Measurements from ENCODE around the gene TNFAIP8L2.
"Not testable (repeated sequence)": the region's sequence is repeated elsewhere in the genome, so short reads cannot be mapped to it uniquely, and the experiment has no call there.

The TNFAIP8L2 gene

DNA sequence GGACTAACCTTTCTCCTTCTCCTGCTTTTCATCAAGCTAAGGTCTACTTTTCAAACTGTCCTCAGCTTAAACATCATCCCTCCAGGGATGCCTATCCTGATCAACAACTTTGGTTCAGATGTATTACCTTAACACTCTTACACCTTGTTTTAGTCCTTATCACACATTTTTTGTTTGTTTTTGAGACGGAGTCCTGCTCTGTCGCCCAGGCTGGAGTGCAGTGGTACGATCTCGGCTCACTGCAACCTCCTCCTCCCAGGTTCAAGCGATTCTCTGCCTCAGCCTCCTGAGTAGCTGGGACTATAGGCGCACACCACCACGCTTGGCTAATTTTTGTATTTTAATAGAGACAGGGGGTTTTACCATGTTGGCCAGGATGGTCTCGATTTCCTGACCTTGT, 32.2 kb downstream of the TNFAIP8L2 start:
- not testable (repeated sequence) for FAIRE-seq; DNase-seq (ENCODE audit: low spot score)

DNA sequence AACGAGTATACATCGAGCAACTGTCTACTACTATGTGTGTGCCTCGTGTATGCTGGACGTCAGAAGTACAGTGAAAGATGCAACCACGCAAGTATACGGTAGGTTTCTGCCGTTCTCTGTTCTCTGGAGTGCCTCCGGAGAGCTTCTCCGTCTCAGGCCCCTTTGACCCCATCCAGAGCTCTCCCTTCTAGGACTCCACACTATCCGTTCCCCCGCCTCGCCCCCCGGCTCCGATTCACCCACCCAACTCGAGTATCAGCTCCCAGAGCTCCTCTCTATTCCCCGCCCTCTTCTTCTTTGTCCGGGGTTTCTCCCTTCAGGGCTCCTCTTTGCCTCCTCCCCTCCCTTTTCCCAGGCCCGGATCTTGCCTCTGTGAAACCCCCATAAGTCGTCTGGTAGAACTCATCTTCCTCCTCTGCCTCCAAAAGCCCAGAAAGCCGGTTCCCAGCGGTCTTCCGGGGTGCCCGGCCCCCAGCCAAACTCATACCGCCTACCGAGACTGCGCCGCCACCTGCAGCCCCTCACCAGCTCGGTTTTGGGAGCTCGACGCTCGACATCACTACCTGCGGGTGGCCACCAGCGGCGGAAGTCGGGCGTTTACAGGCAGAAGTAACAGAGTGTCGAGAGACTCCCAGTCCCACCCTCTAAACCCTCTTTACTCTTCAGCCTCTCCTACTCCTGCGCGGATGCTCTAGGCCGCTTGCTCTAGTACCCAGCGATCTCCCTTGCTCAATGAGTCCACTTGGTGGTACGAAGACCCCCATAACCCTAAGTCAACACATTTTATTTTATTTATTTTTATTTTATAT, 33.4 kb downstream of the TNFAIP8L2 start, which contains the start of gene VPS72:
TSS of gene VPS72 (minus strand) at position 561 of the 809 bp plus-strand sequence. CDS start at position 485, 76 bp downstream.
- no peak for FAIRE-seq
- peak; percentile 92 for DNase-seq (ENCODE audit: low spot score)

DNA sequence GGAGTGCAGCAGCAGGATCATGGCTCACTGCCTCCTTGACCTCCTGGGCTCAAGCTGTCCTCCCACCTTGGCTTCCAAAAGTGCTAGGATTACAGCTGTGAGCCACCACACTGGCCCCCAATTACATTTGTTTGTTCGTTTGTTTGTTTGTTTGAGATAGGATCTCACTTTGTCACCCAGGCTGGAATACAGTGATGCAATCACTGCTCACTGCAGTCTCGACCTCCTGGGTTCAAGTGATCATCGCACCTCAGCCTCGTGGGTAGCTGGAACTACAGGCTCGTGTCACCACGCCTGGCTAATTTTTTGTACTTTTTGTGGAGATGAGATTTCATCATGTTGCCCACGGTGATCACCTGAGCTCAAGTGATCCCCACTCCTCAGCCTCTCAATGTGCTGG, 35.6 kb downstream of the TNFAIP8L2 start:
- DNase-seq (ENCODE audit: low spot score) (no peak), FAIRE-seq (no peak)

DNA sequence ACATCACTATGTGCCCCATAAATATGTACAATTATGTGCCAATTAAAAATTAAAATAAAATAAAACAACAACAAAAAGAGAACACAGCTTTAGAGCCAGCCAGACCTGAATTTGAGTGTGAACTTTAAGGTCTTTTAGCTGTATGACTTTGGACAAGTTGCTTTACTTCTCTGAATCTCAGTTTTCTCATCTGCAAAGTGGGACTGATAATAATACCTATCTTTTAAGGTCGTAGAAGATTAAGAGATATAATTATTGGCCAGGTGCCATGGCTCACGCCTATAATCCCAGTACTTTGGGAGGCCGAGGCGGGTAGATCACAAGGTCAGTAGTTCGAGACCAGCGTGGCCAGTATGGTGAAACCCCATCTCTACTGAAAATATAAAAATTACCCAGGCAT, 36.9 kb downstream of the TNFAIP8L2 start:
- no peak for FAIRE-seq
- no peak for DNase-seq (ENCODE audit: low spot score)

- FAIRE-seq (no peak), DNase-seq (ENCODE audit: low spot score) (no peak)
Measured at GRCh38 chr1:151193856-151194255, 37.4 kb downstream of the TNFAIP8L2 start.

DNA sequence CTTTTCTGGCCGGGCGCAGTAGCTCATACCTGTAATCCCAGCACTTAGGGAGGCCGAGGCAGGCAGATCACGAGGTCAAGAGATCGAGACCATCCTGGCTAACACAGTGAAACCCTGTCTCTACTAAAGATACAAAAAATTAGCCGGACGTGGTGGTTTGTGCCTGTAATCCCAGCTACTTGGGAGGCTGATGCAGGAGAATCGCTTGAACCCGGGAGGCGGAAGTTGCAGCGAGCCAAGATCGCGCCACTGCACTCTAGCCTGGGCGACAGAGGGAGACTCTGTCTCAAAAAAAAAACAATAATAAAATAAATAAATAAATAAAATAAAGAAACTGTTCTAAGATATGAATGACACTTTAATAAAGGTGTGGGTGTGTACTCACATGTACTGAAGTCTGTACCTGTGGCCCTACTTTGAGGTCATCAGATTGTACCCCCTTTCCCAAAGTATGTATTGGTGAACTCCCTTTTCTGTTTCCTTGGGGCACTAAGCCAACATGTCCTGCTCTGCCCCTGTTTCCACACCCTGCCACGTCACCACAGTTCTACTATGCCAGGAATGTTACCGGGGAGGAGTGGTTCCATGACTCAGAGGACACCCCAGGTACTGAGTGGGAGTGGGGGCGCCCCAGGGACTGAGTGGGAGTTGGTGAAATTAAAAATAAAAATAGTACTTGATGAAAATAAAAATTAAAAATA, 38.6 kb downstream of the TNFAIP8L2 start:
- FAIRE-seq (peak; percentile 35), DNase-seq (ENCODE audit: low spot score) (peak; percentile 89)

DNA sequence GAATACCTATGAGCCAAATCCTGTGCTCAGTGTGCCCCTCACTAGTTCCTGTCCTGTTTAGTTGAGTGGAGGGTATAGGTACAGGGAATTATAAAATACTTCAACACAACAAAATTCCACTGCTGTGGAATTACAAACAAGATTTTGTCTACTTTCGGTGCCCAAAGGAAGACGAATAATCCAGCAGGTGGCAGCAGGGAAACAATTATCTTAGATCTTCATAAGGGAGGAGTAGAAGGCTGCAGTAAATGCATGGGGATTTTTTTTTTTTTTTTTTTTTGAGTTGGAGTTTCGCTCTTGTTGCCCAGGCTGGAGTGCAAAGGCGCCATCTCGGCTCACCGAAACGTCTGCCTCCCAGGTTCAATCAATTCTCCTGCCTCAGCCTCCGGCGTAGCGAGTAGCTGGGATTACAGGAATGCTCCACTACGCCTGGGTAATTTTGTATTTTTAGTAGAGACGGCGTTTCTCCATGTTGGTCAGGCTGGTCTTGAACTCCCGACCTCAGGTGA, 39.9 kb downstream of the TNFAIP8L2 start:
- no peak for FAIRE-seq

DNA sequence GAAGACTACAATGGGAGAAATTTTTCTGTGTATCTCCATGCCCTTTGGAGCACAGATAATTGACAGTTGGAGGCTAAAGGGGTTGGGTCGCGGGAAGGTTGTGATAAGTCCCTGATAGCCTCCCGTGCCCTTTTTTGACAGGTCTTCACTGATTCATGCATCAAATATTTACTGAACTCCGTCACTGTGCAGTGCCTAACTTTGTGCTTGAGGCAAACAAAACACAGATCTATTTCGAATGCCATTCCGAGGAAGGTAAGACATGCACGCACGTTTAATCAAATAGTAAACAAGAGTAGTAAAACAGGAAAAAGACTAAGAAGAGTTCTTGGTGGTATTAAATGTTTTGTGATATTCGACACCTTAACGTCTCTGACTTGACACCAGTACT, 41.4 kb downstream of the TNFAIP8L2 start:
- FAIRE-seq = no peak
- no peak for DNase-seq (ENCODE audit: low spot score)

More for the DNA sequence above, 39.9 kb downstream of the TNFAIP8L2 start:
- DNase-seq (ENCODE audit: low spot score) = peak; percentile 55

DNA sequence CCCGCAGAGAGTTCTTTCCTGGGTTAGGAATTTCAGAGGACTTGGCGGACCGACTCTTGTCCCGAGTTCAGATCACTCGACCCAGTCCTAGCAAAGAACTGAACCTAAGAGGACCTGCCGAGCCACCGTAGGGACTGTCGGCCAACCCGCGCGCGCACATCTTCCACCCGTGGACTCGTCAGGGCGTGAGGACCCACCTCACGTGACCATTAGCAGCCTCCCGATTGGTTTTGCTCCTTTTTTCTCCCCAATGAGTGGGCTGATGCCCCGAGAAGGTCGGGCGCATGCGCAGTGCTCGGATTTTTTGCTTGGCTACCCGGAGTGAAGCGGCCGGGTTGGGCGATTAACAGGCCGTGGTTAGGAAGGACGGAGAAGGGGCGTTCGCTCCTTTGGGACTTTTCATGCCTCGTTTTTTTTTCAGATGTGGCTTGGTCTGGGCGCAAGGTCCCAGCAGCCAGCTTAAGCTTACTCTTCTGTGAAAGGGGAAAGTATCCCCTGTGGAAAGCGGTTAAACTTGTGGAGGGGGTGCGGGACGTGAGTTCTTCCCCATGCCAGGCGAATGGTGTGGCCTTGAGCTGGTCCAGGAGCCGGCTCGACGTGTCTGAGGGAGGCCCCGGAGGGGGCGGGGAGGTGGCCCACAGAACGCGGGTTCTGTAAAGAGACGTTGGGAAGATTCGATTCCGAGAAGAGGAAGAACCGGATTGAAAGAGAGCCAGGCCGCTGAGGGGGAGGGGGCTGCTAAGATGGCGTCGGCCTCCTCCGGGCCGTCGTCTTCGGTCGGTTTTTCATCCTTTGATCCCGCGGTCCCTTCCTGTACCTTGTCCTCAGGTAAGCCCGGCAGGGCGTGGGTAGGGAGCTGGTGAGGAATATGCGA, 42.0 kb downstream of the TNFAIP8L2 start, which contains the start of gene PIP5K1A:
TSS of gene PIP5K1A (plus strand) at position 299 of the 874 bp plus-strand sequence. CDS start at position 744, 445 bp downstream.
- FAIRE-seq = peak; percentile 75

DNA sequence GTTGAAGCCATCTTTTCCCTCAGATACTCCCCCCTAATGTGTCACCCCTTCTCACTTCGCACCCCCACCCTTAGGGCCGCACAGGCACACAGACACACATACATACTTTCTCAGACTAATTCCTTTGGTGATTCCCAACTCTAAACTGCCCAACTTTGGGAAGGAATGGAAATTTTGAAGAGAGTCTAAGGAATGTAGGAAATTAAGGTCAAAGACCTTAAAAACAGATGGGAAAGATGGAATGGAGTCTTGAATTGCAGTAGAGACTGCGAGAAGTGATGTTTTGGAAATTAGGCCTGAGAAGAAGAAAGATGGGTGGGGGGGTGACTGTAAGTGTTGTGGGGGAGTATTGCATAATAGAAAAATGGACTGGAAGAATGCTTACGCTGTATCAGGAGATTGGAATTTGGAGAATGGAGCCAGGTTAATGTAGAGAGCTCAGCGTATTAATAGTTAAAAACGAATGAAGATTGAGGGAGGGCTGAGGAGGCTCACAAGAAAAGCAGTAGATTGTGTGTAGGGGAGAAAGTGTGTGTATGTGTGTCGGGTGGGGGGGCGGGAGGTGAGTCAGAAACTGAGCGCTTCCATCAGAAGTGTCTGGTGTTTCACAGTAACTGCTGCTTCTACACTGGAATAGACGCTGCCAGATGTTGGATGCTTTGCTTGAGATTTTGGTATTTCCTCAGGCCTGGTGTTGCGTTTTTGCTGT, 43.6 kb downstream of the TNFAIP8L2 start:
- peak; percentile 48 for DNase-seq (ENCODE audit: low spot score)
- no peak for FAIRE-seq

More for the DNA sequence above, 42.0 kb downstream of the TNFAIP8L2 start, which contains the start of gene PIP5K1A:
- peak; percentile 97 for DNase-seq (ENCODE audit: low spot score)

DNA sequence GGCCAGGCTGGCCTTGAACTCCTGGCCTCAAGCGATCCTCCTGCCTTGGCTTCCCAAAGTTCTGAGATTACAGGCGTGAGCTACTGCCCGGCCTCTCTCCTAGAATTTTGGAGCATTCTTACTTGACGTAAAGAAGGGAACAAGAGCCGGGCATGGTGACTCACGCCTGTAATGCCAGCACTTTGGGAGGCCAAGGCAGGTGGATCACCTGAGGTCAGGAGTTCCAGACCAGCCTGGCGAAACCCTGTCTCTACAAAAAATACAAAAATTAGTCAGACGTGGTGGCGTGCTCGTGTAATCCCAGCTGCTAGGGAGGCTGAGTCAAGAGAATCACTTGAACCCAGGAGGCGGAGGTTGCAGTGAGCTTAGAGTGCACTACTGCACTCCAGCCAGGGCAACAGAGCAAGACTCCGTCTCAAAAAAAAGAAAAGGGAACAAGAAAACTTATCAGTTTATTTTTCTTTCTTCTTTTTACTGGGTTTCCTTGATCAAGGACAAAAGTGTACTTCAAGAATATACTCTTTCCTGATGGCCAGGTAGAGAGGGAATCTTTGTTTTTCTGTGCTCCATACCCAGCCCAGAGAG, 49.0 kb downstream of the TNFAIP8L2 start:
- FAIRE-seq; DNase-seq (ENCODE audit: low spot score): not testable (repeated sequence)

Data from urothelium cell line (cell line).